Measurements from ENCODE around the gene ATXN1. TPM values are rescaled to one million over a fixed set of nuclear protein-coding genes. Genes with fewer than 3 reads are reported as not detected.

ATXN1 gene
- total and polyA plus RNA-seq, 2 of the 13 experiments (the other 11 are each of a cell fraction or from before 2014, with no cell fraction given) = 20.7 to 39.5 TPM

- TF ChIP-seq TFAP4 (IDR thresholded peaks at IDR 0.05; ENCODE audit: borderline replicate concordance, low read depth) (no peak), ZBTB33 (CRISPR knock-in tag; IDR thresholded peaks at IDR 0.05) (no peak), ZNF512 (CRISPR knock-in tag; IDR thresholded peaks at IDR 0.05) (no peak)
These were observed 355.9 kb downstream of the ATXN1 start (continued) for GRCh38 chr6:16405375-16405774.

GRCh38 chr6:16404456-16404855 is 356.8 kb downstream of the ATXN1 start:
- ChIA-PET CTCF (ENCODE audit: low intra/inter-chr PET ratio, low total read pairs) (no interaction called here), POLR2A (no interaction called here)
- no peak overlapping the region for H2AFZ ChIP-seq (ENCODE audit: low read length)
- no peak overlapping the region for H3K4me2 ChIP-seq (ENCODE audit: low read depth, low read length)
- no peak for TF ChIP-seq YY1 (IDR thresholded peaks at IDR 0.05; ENCODE audit: insufficient read depth, insufficient replicate concordance, low read depth, low read length)
- peak; percentile 72 for TF ChIP-seq RBM22 (optimal IDR thresholded peaks at IDR 0.05; ENCODE audit: low read length)
- TF ChIP-seq ZNF878 (CRISPR knock-in tag; IDR thresholded peaks at IDR 0.05) = no peak
- TF ChIP-seq ZNF687 (CRISPR knock-in tag; IDR thresholded peaks at IDR 0.05) = peak; percentile 18; the same call in 1 of the 2 replicates
- peaks cover 2 to 15% of the 10 kb centered on the region in 2 experiments; a peak in 3 of 5 replicates for H3K36me3 ChIP-seq (replicated peaks in 1 of 2; ENCODE audit: control insufficient read depth in 1 of 2, insufficient read depth in 2 of 2, low read length in 2 of 2)
- H3K4me1 ChIP-seq (ENCODE audit: insufficient read depth, low read length) = peaks cover 9% of the 10 kb centered on the region
- FAIRE-seq = no peak
- 96% methylated on average over 15 of the region's 15 CpGs for WGBS (ENCODE audit: low lambda C conversion rate)
- H3K4me3 ChIP-seq (replicated peaks in 1 of 3; ENCODE audit: insufficient read depth in 1 of 3, low read depth in 2 of 3, low read length in 3 of 3) = no peak overlapping the region
- no peak for ATAC-seq
- H3K9me3 ChIP-seq (ENCODE audit: low read length) = no peaks in the 10 kb centered on the region
- in situ Hi-C loops (cut with HindIII; ENCODE audit: extremely low pct_ligation_motif_present, low pct_unique_long_range_greater_than_20kb) (no loop called here), intact Hi-C loops (cut with micrococcal nuclease; ENCODE audit: unreplicated experiment) (loop anchor here (10.0 kb wide), 1 partner anchor 100 kb away; no protein-coding TSS in a partner anchor)
- H3K27ac ChIP-seq (ENCODE audit: extremely low read length, insufficient read depth, low read length) = no peak overlapping the region
- BruUV-seq (replicated peaks) = no TSS peak
- H3K79me2 ChIP-seq (ENCODE audit: insufficient read depth, low read length) = no peaks in the 10 kb centered on the region
- no peaks in the 10 kb centered on the region for H3K27me3 ChIP-seq (ENCODE audit: control insufficient read depth in 1 of 2, insufficient read depth in 2 of 2, low read length in 2 of 2)
- no peak for DNase-seq (ENCODE audit: low spot score)
- no peaks in the 10 kb centered on the region for H4K20me1 ChIP-seq (ENCODE audit: insufficient read depth, low read length)
- no peak overlapping the region for H3K9ac ChIP-seq (ENCODE audit: insufficient read depth, low read depth, low read length)
